Middle frontal gyrus (tissue), 1 donor: ENCODE data around the gene APBA2.

Source experiments
- DNase-seq: peaks from one replicate; pipeline ENCODE4 v3.0.0-alpha.2; 2015; ENCODE audit warnings: low spot score; ENCODE audit errors: extremely low spot score

The APBA2 gene

GRCh38 chr15:28955160-28955992 lies 69.6 kb downstream of the APBA2 start:
- no peak for DNase-seq

- no peak for DNase-seq
Observed at GRCh38 chr15:28955993-28956421, 70.2 kb downstream of the APBA2 start.

DNA sequence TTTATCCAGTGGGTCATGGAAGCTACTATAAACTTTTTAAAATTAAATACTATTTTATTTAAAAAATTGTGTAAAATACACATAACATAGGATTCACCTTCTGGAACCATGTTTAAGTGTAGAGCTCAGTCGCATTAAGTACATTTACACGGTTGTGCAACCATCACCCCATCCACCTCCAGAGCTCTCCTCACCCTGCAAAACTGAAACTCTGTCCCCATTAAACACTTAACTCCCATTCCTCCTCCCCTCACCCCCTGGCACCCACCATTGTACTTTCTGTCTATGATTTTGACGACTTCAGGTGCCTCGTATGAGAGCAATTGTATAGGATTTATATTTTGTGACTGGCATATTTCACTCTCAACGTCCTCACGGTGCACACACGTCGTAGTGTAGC lies 70.7 kb downstream of the APBA2 start:
- no peak for DNase-seq

DNA sequence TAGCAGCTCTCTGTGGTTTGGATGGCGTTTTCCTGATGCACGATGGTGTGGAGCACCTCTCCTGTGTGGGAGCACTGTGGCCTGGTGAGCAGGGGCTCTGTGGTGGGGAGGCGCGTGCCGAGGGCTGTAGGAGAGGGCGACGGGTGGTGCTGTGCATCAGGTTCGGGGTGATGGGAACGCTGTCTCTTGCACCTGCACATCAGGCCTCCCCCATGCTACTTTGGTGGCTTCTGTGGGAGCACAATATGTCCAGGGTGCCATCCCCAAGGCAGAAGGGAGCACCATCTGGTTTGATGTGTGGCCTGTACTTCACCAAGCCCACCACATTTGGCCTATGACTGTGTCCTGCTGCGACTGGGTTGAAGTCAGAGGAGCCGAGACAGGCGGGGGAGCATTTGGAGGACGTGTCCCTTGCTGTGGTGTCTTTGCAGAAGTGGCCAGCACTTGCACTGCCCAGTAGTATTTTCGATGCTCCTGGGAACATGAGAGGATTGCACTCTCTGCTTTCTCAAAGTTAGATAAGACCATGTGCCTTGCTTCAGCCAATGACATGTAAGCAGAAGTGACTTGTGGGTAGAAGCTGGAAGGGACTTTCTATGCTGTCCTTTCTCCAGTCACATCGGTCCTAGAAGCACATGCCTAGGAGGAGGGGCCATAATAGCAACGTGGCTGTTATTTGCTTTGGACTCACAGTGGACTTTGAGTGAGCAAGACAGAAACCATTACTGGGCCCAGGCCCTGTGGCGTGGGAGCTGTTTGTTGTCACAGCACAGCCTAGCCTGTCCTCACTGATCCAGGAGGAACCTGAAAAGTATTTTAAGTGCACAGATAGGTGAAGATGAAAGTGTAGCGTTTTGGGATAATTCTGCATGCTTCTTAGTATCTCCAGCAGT lies 72.1 kb downstream of the APBA2 start:
- DNase-seq: no peak

DNA sequence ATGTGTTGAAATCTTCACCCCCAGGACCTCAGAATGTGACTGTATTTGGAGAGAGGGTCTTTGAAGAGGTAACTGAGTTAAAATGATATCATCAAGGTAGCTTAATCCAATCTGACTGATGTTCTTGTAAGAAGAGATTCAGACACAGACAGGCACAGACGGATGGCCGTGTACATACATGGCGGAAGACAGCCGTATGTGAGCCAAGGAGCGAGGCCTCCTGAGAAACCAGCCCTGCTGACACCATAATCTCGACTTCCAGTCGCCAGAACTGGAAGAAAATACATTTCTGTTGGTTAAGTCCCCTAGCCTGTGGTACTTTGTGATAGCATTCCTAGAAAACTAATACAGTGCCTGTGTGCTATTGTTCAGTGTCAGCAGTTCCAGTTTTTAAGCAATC lies 73.6 kb downstream of the APBA2 start:
- DNase-seq: no peak

GRCh38 chr15:28960979-28961378 lies 75.2 kb downstream of the APBA2 start:
- DNase-seq: no peak

GRCh38 chr15:28961391-28961790 lies 75.6 kb downstream of the APBA2 start:
- DNase-seq: no peak

GRCh38 chr15:28962851-28963710 lies 77.3 kb downstream of the APBA2 start:
- no peak for DNase-seq

GRCh38 chr15:28963711-28964081 lies 77.9 kb downstream of the APBA2 start:
- DNase-seq: no peak

DNA sequence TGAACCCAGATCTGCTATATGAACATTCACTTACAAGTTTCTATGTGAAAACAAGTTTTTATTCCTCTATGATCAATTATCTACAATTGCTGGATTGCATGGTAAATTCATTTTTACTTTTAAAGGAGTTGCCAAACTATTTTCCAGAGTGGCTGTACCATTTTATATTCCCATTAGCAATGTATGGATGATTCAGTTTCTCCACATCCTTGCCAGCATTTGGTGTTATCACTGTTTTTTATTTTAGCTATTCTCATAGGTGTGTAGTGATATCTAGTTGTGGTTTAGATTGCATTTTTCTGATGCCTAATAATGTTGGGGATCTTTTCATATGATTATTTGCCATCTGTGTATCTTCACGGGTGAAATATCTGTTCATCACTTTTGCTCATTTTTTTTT lies 78.3 kb downstream of the APBA2 start:
- DNase-seq: no peak

- DNase-seq: no peak
Observed at GRCh38 chr15:28967066-28967465, 81.3 kb downstream of the APBA2 start.

GRCh38 chr15:28967990-28968389 lies 82.2 kb downstream of the APBA2 start:
- no peak for DNase-seq

- DNase-seq: peak; percentile 85
Observed at GRCh38 chr15:28969511-28970085, 83.8 kb downstream of the APBA2 start.

DNA sequence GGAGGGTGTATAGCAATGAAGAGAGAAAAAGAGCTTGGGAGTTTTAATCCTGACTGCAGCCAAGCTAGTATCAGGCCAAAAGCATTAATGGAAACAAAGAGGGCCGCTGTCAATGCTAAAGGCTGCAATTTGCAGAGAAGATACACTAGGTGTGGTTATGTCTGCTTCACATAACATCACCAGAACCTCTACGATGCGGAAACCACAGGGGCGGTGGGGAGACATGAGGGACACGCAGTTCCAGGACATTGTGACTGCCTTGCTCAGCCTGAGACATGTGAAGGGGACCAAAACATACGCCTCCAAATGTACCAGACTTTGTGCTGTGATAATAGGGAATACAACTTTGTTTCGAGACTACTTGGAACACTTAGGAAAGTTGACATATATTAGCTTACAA lies 88.4 kb downstream of the APBA2 start:
- DNase-seq: no peak

- no peak for DNase-seq
Observed at GRCh38 chr15:28975766-28976179, 90.0 kb downstream of the APBA2 start.

- peak; percentile 72 for DNase-seq
Observed at GRCh38 chr15:28977377-28978010, 91.7 kb downstream of the APBA2 start.

DNA sequence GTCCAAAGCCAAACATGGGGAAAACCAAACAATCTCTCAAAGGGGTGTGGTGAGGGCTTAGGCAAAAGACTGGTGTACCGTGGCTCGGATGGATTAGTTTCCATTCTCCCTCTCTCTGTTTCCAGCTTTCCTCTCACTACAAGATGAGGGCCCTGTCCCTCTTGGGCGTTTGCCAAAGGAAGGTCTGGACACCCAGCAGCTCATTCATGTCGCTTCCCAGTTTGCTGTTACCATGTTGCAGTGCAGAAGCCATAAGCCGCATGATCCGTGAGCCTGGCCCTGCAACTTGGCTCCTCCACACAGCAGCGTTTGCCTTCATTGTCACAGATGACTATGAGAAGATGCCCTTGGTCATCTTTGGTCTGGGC lies 92.2 kb downstream of the APBA2 start:
- DNase-seq: no peak

DNA sequence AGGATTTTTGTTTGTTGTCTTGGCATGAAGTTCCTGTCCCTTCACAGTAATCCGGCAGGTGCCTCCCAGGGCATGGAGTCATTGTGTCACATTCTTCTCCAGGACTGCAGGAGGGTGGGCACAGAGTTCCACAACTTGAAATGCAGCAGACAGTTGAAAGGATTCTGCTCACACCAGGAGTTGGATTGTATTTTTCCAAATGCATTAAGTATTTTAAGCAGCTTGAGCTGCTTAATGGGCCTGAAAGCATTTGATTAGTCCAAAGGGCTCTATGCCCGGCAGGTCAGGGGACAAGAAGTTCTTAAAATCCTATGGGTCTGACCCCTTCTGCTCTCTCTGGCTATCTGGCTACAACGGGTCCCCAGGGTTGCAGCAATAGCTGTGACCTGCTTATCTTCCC lies 92.9 kb downstream of the APBA2 start:
- DNase-seq: no peak

- no peak for DNase-seq
Observed at GRCh38 chr15:28979208-28979841, 93.6 kb downstream of the APBA2 start.

- no peak for DNase-seq
Observed at GRCh38 chr15:28980709-28981350, 95.1 kb downstream of the APBA2 start.
